ENCODE results near the gene CSGALNACT2.

DNA sequence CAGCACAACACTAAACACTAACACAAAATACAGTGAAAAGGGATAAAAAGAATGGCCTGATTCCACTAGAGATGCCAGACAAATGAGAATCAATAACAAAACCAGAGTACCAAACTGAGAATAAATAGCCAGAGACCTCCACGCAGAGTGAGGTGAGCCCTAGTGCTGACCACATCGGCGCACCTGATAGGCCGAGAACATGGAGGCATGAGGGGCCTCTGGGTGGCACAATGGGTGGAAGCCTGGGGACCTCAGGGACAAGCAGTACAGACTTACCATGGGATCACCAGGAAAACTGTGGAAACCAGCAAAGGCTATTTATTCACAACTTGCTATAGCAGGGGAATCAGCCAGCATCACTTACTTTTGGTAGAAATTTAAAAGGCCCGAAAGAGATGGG lies 1.8 kb upstream of the CSGALNACT2 start:
- TF ChIP-seq, protein P1, sequence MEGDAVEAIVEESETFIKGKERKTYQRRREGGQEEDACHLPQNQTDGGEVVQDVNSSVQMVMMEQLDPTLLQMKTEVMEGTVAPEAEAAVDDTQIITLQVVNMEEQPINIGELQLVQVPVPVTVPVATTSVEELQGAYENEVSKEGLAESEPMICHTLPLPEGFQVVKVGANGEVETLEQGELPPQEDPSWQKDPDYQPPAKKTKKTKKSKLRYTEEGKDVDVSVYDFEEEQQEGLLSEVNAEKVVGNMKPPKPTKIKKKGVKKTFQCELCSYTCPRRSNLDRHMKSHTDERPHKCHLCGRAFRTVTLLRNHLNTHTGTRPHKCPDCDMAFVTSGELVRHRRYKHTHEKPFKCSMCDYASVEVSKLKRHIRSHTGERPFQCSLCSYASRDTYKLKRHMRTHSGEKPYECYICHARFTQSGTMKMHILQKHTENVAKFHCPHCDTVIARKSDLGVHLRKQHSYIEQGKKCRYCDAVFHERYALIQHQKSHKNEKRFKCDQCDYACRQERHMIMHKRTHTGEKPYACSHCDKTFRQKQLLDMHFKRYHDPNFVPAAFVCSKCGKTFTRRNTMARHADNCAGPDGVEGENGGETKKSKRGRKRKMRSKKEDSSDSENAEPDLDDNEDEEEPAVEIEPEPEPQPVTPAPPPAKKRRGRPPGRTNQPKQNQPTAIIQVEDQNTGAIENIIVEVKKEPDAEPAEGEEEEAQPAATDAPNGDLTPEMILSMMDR (IDR thresholded peaks at IDR 0.05): no peak
- no peak for TF ChIP-seq POLR2A (IDR thresholded peaks at IDR 0.05)
